Liver (tissue), 9 donors: ENCODE results near the gene DNAJC11. TPM values are rescaled to one million over a fixed set of nuclear protein-coding genes. Genes with fewer than 3 reads are reported as not detected.

ENCODE experiments used
- DNase-seq: peaks from one replicate; pipeline ENCODE4 v3.0.0-alpha.2; 2017; ENCODE audit warnings: low spot score
- H3K27ac ChIP-seq, 2 donors: one replicate each; pipeline ENCODE4 v1.7.0; 2013; ENCODE audit warnings: inconsistent platforms in 2 of 2, low read length in 2 of 2, control low read depth in 1 of 2, low read depth in 1 of 2, mild to moderate bottlenecking in 1 of 2
- H3K27me3 ChIP-seq, 4 donors: one replicate each; pipeline versions ENCODE4 v1.6.1 to v1.7.0; 2013; ENCODE audit warnings: low read length in 3 of 4, inconsistent platforms in 1 of 4, mild to moderate bottlenecking in 1 of 4, moderate library complexity in 1 of 4; ENCODE audit not compliant: control insufficient read depth in 4 of 4, insufficient read depth in 4 of 4
- H3K36me3 ChIP-seq, 4 donors: one replicate each; pipeline versions ENCODE4 v1.6.1 to v1.7.0; 2013; ENCODE audit warnings: low read length in 3 of 4, mild to moderate bottlenecking in 3 of 4, low read depth in 1 of 4, moderate library complexity in 1 of 4; ENCODE audit not compliant: control insufficient read depth in 4 of 4, insufficient read depth in 3 of 4
- H3K4me1 ChIP-seq, 4 donors: one replicate each; pipeline versions ENCODE4 v1.6.1 to v1.7.0; 2013; ENCODE audit warnings: low read length in 3 of 4, mild to moderate bottlenecking in 3 of 4, moderate library complexity in 1 of 4; ENCODE audit not compliant: control insufficient read depth in 4 of 4, insufficient read depth in 4 of 4
- H3K4me3 ChIP-seq, 3 donors: one replicate each; pipeline versions ENCODE4 v1.6.1 to v1.7.0; 2013; ENCODE audit warnings: low read length in 3 of 3, control low read depth in 1 of 3, low read depth in 1 of 3, mild to moderate bottlenecking in 1 of 3
- H3K9ac ChIP-seq, 2 donors: one replicate each; pipeline ENCODE4 v1.7.0; 2013; ENCODE audit warnings: low read length in 2 of 2, mild to moderate bottlenecking in 2 of 2, moderate library complexity in 2 of 2, control low read depth in 1 of 2, low read depth in 1 of 2
- H3K9me3 ChIP-seq, 4 donors: one replicate each; pipeline versions ENCODE4 v1.6.1 to v1.7.0; 2013; ENCODE audit warnings: low read length in 3 of 4; ENCODE audit not compliant: control insufficient read depth in 4 of 4
- EGR1 ChIP-seq, 2 donors: IDR thresholded peaks; 2 replicates each; pipeline ENCODE4 v1.6.1; 2016 to 2018; ENCODE audit warnings: antibody characterized with exemption in 2 of 2, low read depth in 2 of 2
- HNF4G ChIP-seq: IDR thresholded peaks from 2 replicates; pipeline ENCODE4 v1.6.1; 2016; ENCODE audit warnings: antibody characterized with exemption
- NR2F2 ChIP-seq: IDR thresholded peaks from 2 replicates; pipeline ENCODE4 v1.6.1; 2016; ENCODE audit warnings: antibody characterized with exemption
- RAD21 ChIP-seq, 2 donors: IDR thresholded peaks; 2 replicates each; pipeline ENCODE4 v1.6.1; 2016; ENCODE audit warnings: antibody characterized with exemption in 2 of 2, mild to moderate bottlenecking in 2 of 2
- SP1 ChIP-seq: IDR thresholded peaks from 2 replicates; pipeline ENCODE4 v1.6.1; 2018; ENCODE audit warnings: antibody characterized with exemption, mild to moderate bottlenecking
- TAF1 ChIP-seq: conservative IDR thresholded peaks from 2 replicates; pipeline ENCODE4 v1.6.1; 2016; ENCODE audit warnings: antibody characterized with exemption, mild to moderate bottlenecking
- YY1 ChIP-seq: IDR thresholded peaks from 2 replicates; pipeline ENCODE4 v1.6.1; 2016; ENCODE audit warnings: antibody characterized with exemption, mild to moderate bottlenecking
- WGBS: extraction: QIAGEN DNeasy Blood & Tissue Kit; methylation state at CpG from one replicate; pipeline ENCODE4 v1.1.7; 2013; 5-methylcytosine and 5-hydroxymethylcytosine counted together
- polyA plus RNA-seq, 2 donors: library from polyadenylated mRNA; stranded (reverse) in 1 of 2; unstranded in 1 of 2; fragments of 200-250 nt in 1 of 2; fragments of >200 nt in 1 of 2; fragmentation: Nextera tagmentation in 1 of 2; extraction: Ambion mirVana in 1 of 2; gene quantifications; one replicate each; pipeline versions ENCODE4 v1.2.1 to v1.2.3, GENCODE V29; 2013 to 2015
- total RNA-seq, 2 donors: library from RNA; depleted of rRNA; stranded (reverse); fragments of >200 nt; gene quantifications; one replicate each; pipeline ENCODE4 v1.2.3, GENCODE V29; 2014
- TF ChIP-seq, protein P1 (sequence below): fragments of 150-350 bp; IDR thresholded peaks from 2 replicates; pipeline ENCODE4 v1.5.1; 2017; ENCODE audit warnings: improper control_type of control experiment, low read depth, low read length; ENCODE audit not compliant: missing input control
- TF ChIP-seq, protein P2 (sequence below): IDR thresholded peaks from 2 replicates; pipeline ENCODE4 v1.6.1; 2016; ENCODE audit warnings: antibody characterized with exemption
- donor health status: healthy.
- donor health status: healthy.
- donor health status: healthy.
- donor health status: healthy.
- donor health status: healthy.

DNAJC11 gene
- total and polyA plus RNA-seq, 4 donors, result 16.5 to 36.1 (median 23.8) TPM

DNA sequence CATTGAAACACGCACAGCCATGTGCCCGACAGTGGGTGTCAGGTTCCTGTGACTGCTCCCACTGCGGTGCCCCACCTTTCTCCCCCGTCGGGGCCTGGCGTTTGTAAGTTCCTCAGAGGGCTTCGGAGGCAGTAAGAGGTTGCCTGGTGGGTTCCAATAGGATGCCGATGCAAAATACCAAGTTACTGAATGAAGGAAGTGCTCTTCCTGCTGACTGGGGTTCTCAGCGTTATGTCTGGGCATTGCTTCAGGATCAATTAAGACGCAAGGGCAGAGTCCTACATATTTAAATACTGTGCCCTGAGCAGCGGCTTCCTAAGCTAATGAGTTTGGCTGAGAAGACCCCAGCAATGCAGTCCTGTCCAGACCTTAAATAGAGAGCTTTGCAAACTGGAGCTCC lies 28.9 kb upstream of the DNAJC11 start:
- Histone ChIP-seq H3K9me3 (no peaks in the 10 kb centered on the region), H3K27me3 (no peaks in the 10 kb centered on the region), H3K4me3 (no peak overlapping the region), H3K4me1 (no peaks in the 10 kb centered on the region), H3K9ac (no peak overlapping the region), H3K27ac (no peak overlapping the region), H3K36me3 (no peaks in the 10 kb centered on the region)
- DNase-seq, result no peak
- TF ChIP-seq YY1 (no peak), SP1 (no peak), HNF4G (no peak), NR2F2 (no peak), EGR1 (IDR thresholded peaks at IDR 0.05; ENCODE audit: low read depth in 2 of 2) (no peak)
- TF ChIP-seq, protein P1, sequence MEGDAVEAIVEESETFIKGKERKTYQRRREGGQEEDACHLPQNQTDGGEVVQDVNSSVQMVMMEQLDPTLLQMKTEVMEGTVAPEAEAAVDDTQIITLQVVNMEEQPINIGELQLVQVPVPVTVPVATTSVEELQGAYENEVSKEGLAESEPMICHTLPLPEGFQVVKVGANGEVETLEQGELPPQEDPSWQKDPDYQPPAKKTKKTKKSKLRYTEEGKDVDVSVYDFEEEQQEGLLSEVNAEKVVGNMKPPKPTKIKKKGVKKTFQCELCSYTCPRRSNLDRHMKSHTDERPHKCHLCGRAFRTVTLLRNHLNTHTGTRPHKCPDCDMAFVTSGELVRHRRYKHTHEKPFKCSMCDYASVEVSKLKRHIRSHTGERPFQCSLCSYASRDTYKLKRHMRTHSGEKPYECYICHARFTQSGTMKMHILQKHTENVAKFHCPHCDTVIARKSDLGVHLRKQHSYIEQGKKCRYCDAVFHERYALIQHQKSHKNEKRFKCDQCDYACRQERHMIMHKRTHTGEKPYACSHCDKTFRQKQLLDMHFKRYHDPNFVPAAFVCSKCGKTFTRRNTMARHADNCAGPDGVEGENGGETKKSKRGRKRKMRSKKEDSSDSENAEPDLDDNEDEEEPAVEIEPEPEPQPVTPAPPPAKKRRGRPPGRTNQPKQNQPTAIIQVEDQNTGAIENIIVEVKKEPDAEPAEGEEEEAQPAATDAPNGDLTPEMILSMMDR, result no peak
- TF ChIP-seq, protein P2, sequence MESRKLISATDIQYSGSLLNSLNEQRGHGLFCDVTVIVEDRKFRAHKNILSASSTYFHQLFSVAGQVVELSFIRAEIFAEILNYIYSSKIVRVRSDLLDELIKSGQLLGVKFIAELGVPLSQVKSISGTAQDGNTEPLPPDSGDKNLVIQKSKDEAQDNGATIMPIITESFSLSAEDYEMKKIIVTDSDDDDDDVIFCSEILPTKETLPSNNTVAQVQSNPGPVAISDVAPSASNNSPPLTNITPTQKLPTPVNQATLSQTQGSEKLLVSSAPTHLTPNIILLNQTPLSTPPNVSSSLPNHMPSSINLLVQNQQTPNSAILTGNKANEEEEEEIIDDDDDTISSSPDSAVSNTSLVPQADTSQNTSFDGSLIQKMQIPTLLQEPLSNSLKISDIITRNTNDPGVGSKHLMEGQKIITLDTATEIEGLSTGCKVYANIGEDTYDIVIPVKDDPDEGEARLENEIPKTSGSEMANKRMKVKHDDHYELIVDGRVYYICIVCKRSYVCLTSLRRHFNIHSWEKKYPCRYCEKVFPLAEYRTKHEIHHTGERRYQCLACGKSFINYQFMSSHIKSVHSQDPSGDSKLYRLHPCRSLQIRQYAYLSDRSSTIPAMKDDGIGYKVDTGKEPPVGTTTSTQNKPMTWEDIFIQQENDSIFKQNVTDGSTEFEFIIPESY, result no peak
- 39% methylated on average over 11 of the region's 11 CpGs for WGBS

GRCh38 chr1:6727535-6727934 lies 25.9 kb upstream of the DNAJC11 start:
- no peaks in the 10 kb centered on the region for H3K27me3 ChIP-seq
- H3K9ac ChIP-seq, result no peak overlapping the region
- no peak overlapping the region for H3K27ac ChIP-seq
- TF ChIP-seq NR2F2 (no peak), YY1 (no peak), TAF1 (no peak), RAD21 (IDR thresholded peaks at IDR 0.05) (peak; percentile 79 to 82)
- TF ChIP-seq, protein P2, result no peak
- TF ChIP-seq, protein P1, result peak; percentile 80
- H3K9me3 ChIP-seq, result no peaks in the 10 kb centered on the region
- 45% methylated on average over 6 of the region's 6 CpGs for WGBS
- DNase-seq, result peak; percentile 62
- no peak overlapping the region for H3K4me3 ChIP-seq
- no peaks in the 10 kb centered on the region for H3K36me3 ChIP-seq
- H3K4me1 ChIP-seq, result no peaks in the 10 kb centered on the region
